ENCODE data around the gene IRF1. TPM values are rescaled to one million over a fixed set of nuclear protein-coding genes. Genes with fewer than 3 reads are reported as not detected.
A peak's percentile ranks its signal among the peaks of the same experiment; 100 is the strongest.

IRF1 gene
- total and polyA plus RNA-seq, 2 of the 8 experiments (the other 6 are each of a cell fraction or from before 2014, with no cell fraction given), result 4.0 to 8.5 TPM

- H4K8ac ChIP-seq (ENCODE audit: extremely low read depth, insufficient read depth, low read length), result no peak overlapping the region
- no peak for TF ChIP-seq EZH2 (IDR thresholded peaks at IDR 0.05; ENCODE audit: low read depth, low read length, severe bottlenecking)
- no peak for TF ChIP-seq E2F6 (IDR thresholded peaks at IDR 0.05)
- no peak for TF ChIP-seq RFX5 (IDR thresholded peaks at IDR 0.05; ENCODE audit: borderline replicate concordance, low read depth, low read length)
- TF ChIP-seq CBX8 (IDR thresholded peaks at IDR 0.05; ENCODE audit: borderline replicate concordance, low read depth, low read length), result no peak
- TF ChIP-seq POLR2AphosphoS5 (IDR thresholded peaks at IDR 0.05; ENCODE audit: low read depth, low read length), result no peak
- TF ChIP-seq NRF1 (IDR thresholded peaks at IDR 0.05; ENCODE audit: low read depth, low read length), result no peak
- TF ChIP-seq TAF1 (IDR thresholded peaks at IDR 0.05; ENCODE audit: low read depth, low read length), result no peak
- TF ChIP-seq FOSL1 (IDR thresholded peaks at IDR 0.05; ENCODE audit: insufficient read depth, low read depth, low read length), result no peak
- no peak for TF ChIP-seq CTBP2 (IDR thresholded peaks at IDR 0.05; ENCODE audit: borderline replicate concordance, insufficient read depth, insufficient read length, low read length)
- TF ChIP-seq SP4 (IDR thresholded peaks at IDR 0.05; ENCODE audit: low read length), result no peak
- TF ChIP-seq SUZ12 (IDR thresholded peaks at IDR 0.05; ENCODE audit: low read length), result no peak
- no peak overlapping the region for H2BK15ac ChIP-seq (ENCODE audit: low read length)
- ChIA-PET POLR2A (ENCODE audit: partially characterized antibody) (interaction anchor here (0.7 to 2.4 kb wide), 5 partner anchors 9 to 72 kb away, joined by 3 to 6 read pairs (median 3); no protein-coding TSS in a partner anchor), CTCF (ENCODE audit: partially characterized antibody) (interaction anchor here (0.8 to 19.9 kb wide), 25 partner anchors 9 to 309 kb away, joined by 3 to 353 read pairs (median 5); partner anchors contain the start of genes IRF1 and SLC22A5)
- no peak overlapping the region for H3K4me2 ChIP-seq (ENCODE audit: insufficient read depth in 1 of 2, low read depth in 2 of 2, low read length in 2 of 2)
- DNase-seq (ENCODE audit: low read depth in 1 of 2, low spot score in 2 of 2) (peak in 1 of 2 experiments; percentile 32), FAIRE-seq (no peak)
- H3K4ac ChIP-seq (replicated peaks; ENCODE audit: insufficient read length, low read depth, low read length), result no peak overlapping the region
- no peaks in the 10 kb centered on the region for H3K9me3 ChIP-seq (ENCODE audit: insufficient read depth in 2 of 2, low read depth in 1 of 2, low read length in 1 of 2)
- peaks cover 4 to 10% (median 7%) of the 10 kb centered on the region in 4 experiments; a peak in 6 of 7 replicates for H3K4me1 ChIP-seq (replicated peaks in 1 of 4; ENCODE audit: control insufficient read depth in 3 of 4, insufficient read depth in 4 of 4, low read length in 3 of 4)
- peaks cover 12% of the 10 kb centered on the region; the same call in 1 of the 2 replicates for H3K23me2 ChIP-seq (ENCODE audit: low read depth, low read length)
- H3K56ac ChIP-seq (replicated peaks; ENCODE audit: insufficient read length, low read depth, low read length), result no peak overlapping the region
- no peaks in the 10 kb centered on the region for H3K27me3 ChIP-seq (replicated peaks in 1 of 4; ENCODE audit: control insufficient read depth in 3 of 4, extremely low read depth in 1 of 4, insufficient read depth in 3 of 4, low read length in 3 of 4)
- no peak overlapping the region for H3K23ac ChIP-seq (ENCODE audit: insufficient read length)
- H3K36me3 ChIP-seq (ENCODE audit: control insufficient read depth in 2 of 4, insufficient read depth in 4 of 4, low read length in 3 of 4), result no peaks in the 10 kb centered on the region
- H2AFZ ChIP-seq (ENCODE audit: low read length), result no peak overlapping the region
- H2BK12ac ChIP-seq (ENCODE audit: low read depth, low read length), result no peak overlapping the region
- no peak overlapping the region for H2BK5ac ChIP-seq (ENCODE audit: low read depth, low read length)
- no peak overlapping the region for H2AK5ac ChIP-seq (ENCODE audit: low read depth, low read length)
- H2BK120ac ChIP-seq (replicated peaks; ENCODE audit: low read depth, low read length), result no peak overlapping the region
- H3K27ac ChIP-seq (ENCODE audit: low read depth, low read length), result no peak overlapping the region
- 80% methylated on average over 3 of the region's 4 CpGs; no CpG with 5 or more reads in 1 of the 2 experiments for WGBS, 2 experiments (ENCODE audit: extremely low coverage in 1 of 2, insufficient coverage in 1 of 2, insufficient read length in 1 of 2, insufficient replicate concordance in 2 of 2, low coverage in 1 of 2, low lambda C conversion rate in 2 of 2, missing lambda C conversion rate in 1 of 2)
- H4K5ac ChIP-seq (ENCODE audit: insufficient read length, low read depth, low read length), result no peak overlapping the region
- no peak overlapping the region for H3K9ac ChIP-seq (replicated peaks in 1 of 4; ENCODE audit: extremely low read depth in 1 of 4, low read depth in 3 of 4, low read length in 3 of 4)
- no peak overlapping the region for H3K4me3 ChIP-seq (ENCODE audit: extremely low read depth in 1 of 4, insufficient read depth in 2 of 4, low read depth in 3 of 4, low read length in 4 of 4)
- H4K20me1 ChIP-seq (replicated peaks in 1 of 2; ENCODE audit: control insufficient read depth in 1 of 2, insufficient read depth in 2 of 2, low read length in 2 of 2), result no peaks in the 10 kb centered on the region
- no peak overlapping the region for H2BK20ac ChIP-seq (ENCODE audit: low read length)
- H3K79me1 ChIP-seq (ENCODE audit: low read depth, low read length), result no peaks in the 10 kb centered on the region
- H4K91ac ChIP-seq (replicated peaks; ENCODE audit: insufficient read length, low read length), result no peak overlapping the region
- H3K14ac ChIP-seq (ENCODE audit: insufficient read length), result no peak overlapping the region
- no peaks in the 10 kb centered on the region for H3K79me2 ChIP-seq (ENCODE audit: control insufficient read depth in 1 of 2, insufficient read depth in 2 of 2, low read length in 2 of 2)
- H3K18ac ChIP-seq (ENCODE audit: extremely low read depth, low read length), result no peak overlapping the region
Measured at GRCh38 chr5:132498686-132499271, 8.2 kb upstream of the IRF1 start.

Measured in H1 (cell line).